22Rv1 (cell line): ENCODE measurements around the gene CPNE4.

Experiments
- ZFX ChIP-seq: fragments of 450-650 bp; IDR thresholded peaks from 2 replicates; pipeline ENCODE4 v1.6.1; 2017; ENCODE audit warnings: antibody characterized with exemption, borderline replicate concordance
- TF ChIP-seq, protein P1 (sequence below): fragments of 450-650 bp; IDR thresholded peaks from 2 replicates; pipeline ENCODE4 v1.5.1; 2017; ENCODE audit warnings: mild to moderate bottlenecking

DNA sequence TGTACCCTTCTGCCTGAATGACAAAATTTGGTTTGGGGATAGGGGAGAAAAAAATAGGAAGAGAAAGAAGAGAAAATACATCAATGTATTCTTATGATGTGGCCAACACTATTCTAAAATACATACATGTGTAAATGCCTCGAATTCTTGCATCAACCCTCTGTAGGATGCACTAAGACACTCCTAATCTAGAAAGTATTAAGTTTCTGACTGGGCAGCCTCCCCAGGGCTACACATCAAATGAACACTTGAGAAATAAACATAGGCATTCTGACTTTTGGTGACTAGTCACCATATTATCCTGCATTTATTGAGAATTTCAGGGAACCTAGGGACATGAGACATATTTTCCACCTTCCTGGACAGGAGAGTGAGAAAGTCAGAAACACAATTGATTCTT lies 109.2 kb downstream of the CPNE4 start:
- TF ChIP-seq, protein P1, sequence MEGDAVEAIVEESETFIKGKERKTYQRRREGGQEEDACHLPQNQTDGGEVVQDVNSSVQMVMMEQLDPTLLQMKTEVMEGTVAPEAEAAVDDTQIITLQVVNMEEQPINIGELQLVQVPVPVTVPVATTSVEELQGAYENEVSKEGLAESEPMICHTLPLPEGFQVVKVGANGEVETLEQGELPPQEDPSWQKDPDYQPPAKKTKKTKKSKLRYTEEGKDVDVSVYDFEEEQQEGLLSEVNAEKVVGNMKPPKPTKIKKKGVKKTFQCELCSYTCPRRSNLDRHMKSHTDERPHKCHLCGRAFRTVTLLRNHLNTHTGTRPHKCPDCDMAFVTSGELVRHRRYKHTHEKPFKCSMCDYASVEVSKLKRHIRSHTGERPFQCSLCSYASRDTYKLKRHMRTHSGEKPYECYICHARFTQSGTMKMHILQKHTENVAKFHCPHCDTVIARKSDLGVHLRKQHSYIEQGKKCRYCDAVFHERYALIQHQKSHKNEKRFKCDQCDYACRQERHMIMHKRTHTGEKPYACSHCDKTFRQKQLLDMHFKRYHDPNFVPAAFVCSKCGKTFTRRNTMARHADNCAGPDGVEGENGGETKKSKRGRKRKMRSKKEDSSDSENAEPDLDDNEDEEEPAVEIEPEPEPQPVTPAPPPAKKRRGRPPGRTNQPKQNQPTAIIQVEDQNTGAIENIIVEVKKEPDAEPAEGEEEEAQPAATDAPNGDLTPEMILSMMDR = no peak
- TF ChIP-seq ZFX = no peak
